ENCODE data around the gene FER1L5. TPM values are rescaled to one million over a fixed set of nuclear protein-coding genes. Genes with fewer than 3 reads are reported as not detected.

FER1L5 gene
- 1.5 and 1.6 TPM in 2 replicates for total RNA-seq

DNA sequence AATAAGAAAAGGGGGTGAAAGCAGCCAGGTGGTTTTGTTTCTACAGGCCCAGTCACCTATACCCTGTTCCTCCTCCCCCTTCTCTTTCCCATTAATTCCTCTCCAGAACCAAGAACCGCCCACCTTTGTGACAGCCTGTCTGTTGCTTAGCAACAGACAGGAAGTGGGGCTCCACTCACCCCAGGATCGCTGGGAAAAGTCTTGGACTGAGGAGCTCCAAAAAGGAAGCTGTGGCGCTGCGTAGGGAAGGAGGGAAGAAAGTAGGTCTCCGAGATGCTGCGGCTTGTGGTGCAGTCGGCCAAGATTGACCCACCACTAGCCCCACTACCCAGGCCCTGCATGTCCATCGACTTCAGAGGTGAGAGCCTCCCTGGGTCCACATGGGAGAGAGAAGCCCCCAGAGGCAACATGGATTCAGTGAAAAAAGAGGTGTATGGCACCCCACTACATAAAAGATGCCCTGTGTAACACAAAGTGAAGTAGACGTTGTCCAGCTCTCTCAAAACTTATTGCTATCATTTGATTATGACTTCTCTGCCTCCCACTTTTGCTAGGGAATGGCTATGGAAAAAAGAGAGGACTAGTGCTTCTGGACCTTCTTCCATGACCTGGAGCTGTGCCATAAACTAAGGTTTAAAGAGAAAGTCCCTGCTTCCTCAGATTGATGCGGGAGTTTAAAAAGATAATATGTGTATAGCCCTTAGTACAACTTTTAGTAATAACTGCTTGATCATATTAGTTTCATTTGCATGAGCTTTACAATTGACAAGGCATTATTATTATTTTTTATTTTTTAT, at the start of gene FER1L5:
Gene FER1L5, plus strand, starts transcription at position 201 of the 797 bp plus-strand sequence. Its CDS starts 73 bp downstream, at position 274.

DNA sequence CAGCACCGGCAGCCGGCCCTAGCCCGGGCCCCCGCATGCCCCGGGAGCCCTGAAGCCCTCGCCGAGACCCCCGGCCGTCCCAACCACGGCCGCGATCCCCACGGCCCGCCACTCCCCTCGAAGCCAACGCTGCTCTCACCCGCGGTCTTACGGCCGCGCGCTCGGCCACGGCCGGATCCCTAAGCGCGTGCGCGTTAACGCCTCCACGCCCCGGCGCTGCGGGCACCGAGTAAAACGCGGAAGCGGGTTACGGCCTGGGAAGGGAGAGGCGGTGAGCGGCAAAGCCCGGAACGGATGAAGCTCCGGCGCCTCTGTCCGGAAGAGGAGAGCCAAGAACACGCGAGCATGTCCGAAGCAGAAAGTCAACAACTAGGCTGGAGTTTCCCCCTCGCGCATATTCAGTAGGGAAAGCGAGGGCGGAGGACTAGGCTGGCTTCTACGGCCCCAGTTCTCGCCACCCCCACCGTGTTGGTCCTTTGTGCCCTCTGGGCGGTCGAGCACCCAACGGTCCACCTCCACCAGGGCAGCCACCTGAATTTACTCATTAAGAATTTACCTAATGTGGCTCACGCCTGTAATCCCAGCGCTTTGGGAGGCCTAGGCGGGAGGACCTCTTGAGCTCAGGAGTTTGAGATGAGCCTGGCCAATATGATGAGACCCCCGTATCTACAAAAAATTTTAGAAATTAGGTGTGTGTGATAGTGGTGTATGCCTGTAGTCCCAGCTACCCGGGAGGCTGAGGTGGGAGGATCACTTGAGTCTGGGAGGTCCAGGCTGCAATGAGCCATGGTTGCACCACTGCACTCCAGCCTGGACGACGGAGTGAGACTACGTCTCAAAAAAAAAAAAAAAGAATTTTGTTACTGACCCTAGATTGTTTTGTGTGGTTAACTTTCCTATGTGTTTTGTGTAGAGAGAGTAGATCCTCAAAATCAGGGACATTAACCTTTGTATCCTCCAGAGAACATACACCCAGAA, 4.1 kb upstream of the FER1L5 start, which contains the start of gene KANSL3:
Gene KANSL3, minus strand, starts transcription at position 169 of the 978 bp plus-strand sequence. CDS start 1,177 bp downstream, outside the sequence.

DNA sequence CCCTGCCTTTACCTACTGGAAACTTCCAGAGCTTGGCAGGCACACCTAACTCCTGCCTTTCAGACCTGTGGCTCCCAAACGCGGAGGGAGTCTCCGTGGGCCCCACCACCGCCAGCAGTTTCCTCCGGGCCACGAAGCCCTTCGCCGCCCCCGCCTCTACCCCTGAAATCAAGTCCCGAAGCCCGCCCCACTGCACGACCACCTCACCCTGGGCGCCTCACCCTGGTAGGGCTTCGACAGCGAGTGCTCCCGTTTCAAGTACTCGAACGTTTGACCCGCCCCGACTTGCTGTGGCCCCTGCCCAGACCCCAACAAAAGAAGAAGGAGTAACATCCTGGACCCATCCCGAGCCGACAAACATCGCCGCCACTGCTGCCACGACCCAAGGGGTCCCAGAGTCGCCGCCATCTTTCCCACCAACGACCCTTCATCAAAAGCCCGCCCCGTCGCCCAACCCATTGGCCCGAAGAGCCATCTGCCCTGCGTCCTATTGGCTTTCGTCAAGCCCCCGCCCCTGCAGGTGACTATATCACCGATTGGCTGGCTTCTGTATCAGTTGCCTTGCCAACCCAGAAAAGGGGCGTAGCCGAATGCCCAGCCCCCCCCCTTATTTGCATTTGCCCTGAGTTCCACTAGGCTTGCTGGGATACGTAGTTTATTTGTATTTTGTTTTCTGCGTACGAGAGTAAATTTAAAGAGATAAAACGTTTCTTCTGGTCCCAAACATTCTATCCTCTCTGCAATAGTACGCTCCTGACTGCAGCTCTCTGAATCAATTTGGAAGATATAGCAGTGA, 97.3 kb downstream of the FER1L5 start, which contains the start of gene LMAN2L:
Gene LMAN2L, minus strand, starts transcription at position 432 of the 796 bp plus-strand sequence. Its CDS starts 24 bp downstream, at position 408.

Other genes starting within 250 kb of the FER1L5 start
- gene NEURL3, start 137.4 kb upstream of the FER1L5 start, total RNA-seq: 0.11 TPM in 1 of 2 replicates, not detected in the other
- gene ARID5A, start 106.0 kb upstream of the FER1L5 start, total RNA-seq: 11.0 and 11.8 TPM in 2 replicates
- gene KANSL3, start 4.5 kb upstream of the FER1L5 start, total RNA-seq: 47.0 and 47.5 TPM in 2 replicates
- gene LMAN2L, start 97.3 kb downstream of the FER1L5 start, total RNA-seq: 24.0 and 33.0 TPM in 2 replicates
- 5.4 and 5.6 TPM in 2 replicates for gene CNNM4, start 118.1 kb downstream of the FER1L5 start, total RNA-seq
- gene CNNM3, start 173.5 kb downstream of the FER1L5 start, total RNA-seq: 5.8 and 8.1 TPM in 2 replicates
- gene ANKRD23, start 201.3 kb downstream of the FER1L5 start, total RNA-seq: 2.0 and 2.4 TPM in 2 replicates
- 11.0 and 11.7 TPM in 2 replicates for gene ANKRD39, start 215.3 kb downstream of the FER1L5 start, total RNA-seq
- gene SEMA4C, start 227.3 kb downstream of the FER1L5 start, total RNA-seq: 24.3 and 27.5 TPM in 2 replicates